ENCODE measurements around the gene SIL1. TPM values are rescaled to one million over a fixed set of nuclear protein-coding genes. Genes with fewer than 3 reads are reported as not detected.

SIL1 gene
- total and polyA plus RNA-seq, 2 donors (not counting 3 experiments of a cell fraction or from before 2014, with no cell fraction given) = 47.6 to 67.2 TPM

GRCh38 chr5:139167952-139168720 is 30.0 kb downstream of the SIL1 start:
- ChIA-PET POLR2A (no interaction called here), CTCF (interaction anchor here (0.8 to 1.2 kb wide), 4 partner anchors 10 to 23 kb away, joined by 3 to 4 read pairs (median 4); no protein-coding TSS in a partner anchor)
- H3K79me2 ChIP-seq (ENCODE audit: control insufficient read depth, insufficient read depth, low read length) = no peaks in the 10 kb centered on the region

More at GRCh38 chr5:139167952-139168720, 30.0 kb downstream of the SIL1 start:
- Histone ChIP-seq H3K4me1 (ENCODE audit: control insufficient read depth, extremely low read depth, insufficient read depth, low read length) (peaks cover 14% of the 10 kb centered on the region), H3K36me3 (ENCODE audit: control insufficient read depth in 2 of 2, extremely low read depth in 1 of 2, insufficient read depth in 2 of 2, low read length in 2 of 2) (no peaks in the 10 kb centered on the region), H3K9me1 (replicated peaks; ENCODE audit: control insufficient read depth, extremely low read depth, insufficient read depth, low read length) (no peaks in the 10 kb centered on the region), H4K20me1 (replicated peaks; ENCODE audit: control insufficient read depth, extremely low read depth, insufficient read depth, low read length) (no peaks in the 10 kb centered on the region), H3K4me2 (ENCODE audit: insufficient read depth, low read length) (no peak overlapping the region), H2AFZ (ENCODE audit: low read depth, low read length) (no peak overlapping the region), H3K9ac (replicated peaks; ENCODE audit: extremely low read depth, insufficient read depth, low read length) (no peak overlapping the region), H3K4me3 (replicated peaks in 1 of 3; ENCODE audit: insufficient read depth in 1 of 3, low read depth in 1 of 3, low read length in 3 of 3) (no peak overlapping the region), H3K9me3 (replicated peaks; ENCODE audit: control insufficient read depth, insufficient read depth, low read length) (no peaks in the 10 kb centered on the region), H3K27ac (ENCODE audit: insufficient read depth, low read depth, low read length) (no peak overlapping the region), H3K27me3 (ENCODE audit: control insufficient read depth in 2 of 2, insufficient read depth in 2 of 2, low read length in 2 of 2) (no peaks in the 10 kb centered on the region)
- no peak for FAIRE-seq
- no peak for TF ChIP-seq CTCF (IDR thresholded peaks at IDR 0.05; ENCODE audit: extremely low read depth in 1 of 2, insufficient read depth in 1 of 2, low read depth in 1 of 2, low read length in 2 of 2)
- no peak for TF ChIP-seq MAX (IDR thresholded peaks at IDR 0.05; ENCODE audit: insufficient read depth, insufficient read length)
- no peak for TF ChIP-seq JUN (IDR thresholded peaks at IDR 0.05; ENCODE audit: borderline replicate concordance, insufficient read depth, insufficient read length, low read depth)
- no peak for DNase-seq (ENCODE audit: low read depth, low spot score)
- no TSS peak for BruUV-seq (replicated peaks)
- intact Hi-C loops (cut with micrococcal nuclease) (no loop called here), dilution Hi-C loops (cut with MboI; ENCODE audit: extremely low pct_ligation_motif_present, low sequenced_read_pairs) (no loop called here)
